ENCODE results near the gene NRN1.

- TF ChIP-seq CTCF (IDR thresholded peaks at IDR 0.05): no peak
- TF ChIP-seq POLR2A (IDR thresholded peaks at IDR 0.05): no peak
These were observed 30.5 kb upstream of the NRN1 start for GRCh38 chr6:6037179-6037578.

Measured in prostate gland (tissue), 2 donors.